Brain pericyte (primary cell): ENCODE results near the gene DNAJC7.
A peak's percentile ranks its signal among the peaks of the same experiment; 100 is the strongest.
"Not testable (repeated sequence)": the region's sequence is repeated elsewhere in the genome, so short reads cannot be mapped to it uniquely, and the experiment has no call there.

ENCODE experiments used
- DNase-seq: peaks from one replicate; pipeline ENCODE4 v3.0.0-alpha.2; 2012; ENCODE audit warnings: low read depth, low spot score

The DNAJC7 gene

DNA sequence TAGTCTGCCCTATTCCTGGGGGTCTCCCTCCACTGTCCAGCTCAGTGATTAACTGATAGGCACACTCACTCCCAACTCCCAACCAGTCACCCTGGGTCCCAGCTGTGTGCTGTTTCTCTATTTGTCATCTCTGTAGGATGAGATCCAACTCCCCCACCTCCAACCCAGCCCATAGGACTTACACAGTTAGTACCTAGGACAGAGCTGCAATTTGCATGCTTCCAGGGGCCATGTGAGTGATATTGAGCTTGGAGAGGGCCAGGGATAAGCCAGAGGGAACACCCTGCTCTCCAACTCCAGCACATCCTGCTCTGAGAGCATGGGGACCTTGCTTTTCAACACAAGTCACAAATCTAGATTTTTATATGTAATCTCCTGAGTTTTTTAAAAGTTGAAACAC lies 24.4 kb upstream of the DNAJC7 start:
- no peak for DNase-seq

GRCh38 chr17:42040818-42041217 lies 23.6 kb upstream of the DNAJC7 start:
- no peak for DNase-seq

DNA sequence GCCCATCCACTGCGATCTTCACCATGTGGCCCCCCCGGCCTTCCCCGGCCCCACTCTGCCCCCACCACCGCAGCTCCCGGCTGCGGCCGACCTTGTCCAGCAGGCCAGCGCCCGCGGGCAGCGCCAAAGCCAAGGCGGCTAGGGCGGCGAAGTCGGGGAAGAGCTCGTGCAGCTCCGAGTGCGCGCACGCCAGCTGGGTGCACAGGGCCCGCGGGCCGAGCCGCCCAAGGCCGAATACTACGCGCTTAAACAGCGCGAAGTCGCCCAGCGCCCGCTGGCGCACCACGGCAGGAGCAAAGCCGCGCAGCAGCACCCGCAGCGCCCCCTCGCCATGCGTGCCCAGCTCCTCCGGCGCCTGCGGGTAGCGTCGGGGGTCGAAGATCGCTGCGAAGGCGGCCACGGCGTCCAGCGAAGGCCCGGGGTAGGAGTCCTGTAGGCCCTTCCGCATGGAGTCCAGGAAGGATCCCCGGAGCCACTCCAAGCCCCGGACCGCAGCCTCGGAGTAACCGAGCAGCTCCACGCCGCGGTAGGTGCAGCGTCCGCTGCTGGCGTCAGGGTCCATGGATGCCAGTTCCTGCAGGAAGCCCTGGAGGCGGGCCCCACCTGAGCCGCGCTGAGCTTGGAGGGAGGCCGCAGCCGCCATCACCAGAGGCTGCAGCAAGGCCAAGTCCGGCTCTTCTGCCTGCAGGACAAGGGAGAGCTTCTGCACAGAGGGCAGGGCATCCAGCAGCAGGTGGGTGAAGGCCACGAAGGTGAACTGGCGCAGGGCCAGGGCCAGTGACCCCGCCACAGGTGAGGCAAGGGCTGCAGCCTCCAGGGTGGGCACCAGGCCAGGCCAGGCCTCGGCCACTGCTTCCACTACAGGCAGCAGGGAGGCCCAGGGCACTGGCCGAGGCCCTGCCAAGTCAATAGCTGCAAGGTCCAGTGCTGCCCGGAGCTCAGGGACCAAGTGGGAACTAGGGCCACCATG lies 22.8 kb upstream of the DNAJC7 start:
- no peak for DNase-seq

GRCh38 chr17:42038221-42038973 lies 21.2 kb upstream of the DNAJC7 start:
- DNase-seq: no peak

GRCh38 chr17:42034059-42034458 lies 16.8 kb upstream of the DNAJC7 start:
- DNase-seq: no peak

GRCh38 chr17:42031584-42031983 lies 14.3 kb upstream of the DNAJC7 start:
- DNase-seq: no peak

GRCh38 chr17:42028791-42029127 lies 11.5 kb upstream of the DNAJC7 start:
- DNase-seq: no peak

GRCh38 chr17:42027961-42028790 lies 10.9 kb upstream of the DNAJC7 start:
- no peak for DNase-seq

DNA sequence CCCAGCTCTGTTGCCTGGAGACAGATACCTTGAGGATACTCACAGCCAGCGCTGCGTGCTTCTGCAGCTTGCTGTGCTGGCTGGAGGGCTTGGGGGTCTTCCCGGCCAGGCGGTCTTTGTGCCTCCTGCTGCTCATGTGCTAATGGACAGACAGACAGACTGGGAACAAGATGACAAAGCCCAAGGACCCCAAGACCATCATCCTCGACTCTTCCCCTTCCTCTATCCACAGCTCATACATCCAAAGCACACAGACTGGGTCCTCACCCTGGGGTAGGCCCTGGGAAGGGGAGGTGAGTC lies 10.3 kb upstream of the DNAJC7 start:
- DNase-seq: no peak

- DNase-seq: no peak
Observed at GRCh38 chr17:42026857-42027589, 9.8 kb upstream of the DNAJC7 start.

DNA sequence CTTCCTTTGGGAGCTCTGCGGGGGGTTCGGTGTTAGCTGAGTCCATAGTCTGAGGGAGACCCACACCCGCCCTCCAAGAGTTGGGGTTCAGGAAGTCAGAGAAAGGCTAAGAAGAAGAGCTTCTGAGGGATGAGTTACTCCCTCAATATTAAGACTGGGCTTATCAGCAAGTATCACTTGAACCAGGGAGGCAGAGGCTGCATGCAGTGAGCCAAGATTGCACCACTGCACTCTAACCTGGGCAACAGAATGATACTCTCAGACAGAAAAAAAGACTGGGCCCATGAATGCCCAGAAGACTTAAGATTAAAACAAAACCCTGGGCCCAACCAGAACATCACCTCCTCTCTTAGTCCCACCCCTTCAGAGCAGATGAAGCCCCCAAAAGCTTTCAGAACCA lies 8.7 kb upstream of the DNAJC7 start:
- no peak for DNase-seq

DNA sequence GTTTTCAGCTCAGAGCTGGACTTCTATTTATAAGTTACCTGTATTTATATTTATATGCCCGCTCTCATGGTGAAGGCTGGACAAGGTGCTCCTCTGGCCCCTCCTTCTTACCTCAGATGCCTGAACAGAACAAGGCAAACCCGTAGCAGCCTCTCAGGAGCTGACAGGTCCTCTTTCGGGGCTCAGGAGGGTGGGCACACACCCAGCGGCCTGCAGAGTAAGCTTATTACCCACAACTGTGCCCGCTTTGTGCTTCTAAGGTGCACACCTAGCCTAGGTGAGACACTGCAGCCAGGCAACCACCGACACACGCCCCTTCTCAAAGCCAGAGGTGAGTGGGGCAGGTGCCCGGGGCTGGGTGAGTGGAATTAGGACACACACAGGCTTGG lies 7.9 kb upstream of the DNAJC7 start:
- no peak for DNase-seq

DNA sequence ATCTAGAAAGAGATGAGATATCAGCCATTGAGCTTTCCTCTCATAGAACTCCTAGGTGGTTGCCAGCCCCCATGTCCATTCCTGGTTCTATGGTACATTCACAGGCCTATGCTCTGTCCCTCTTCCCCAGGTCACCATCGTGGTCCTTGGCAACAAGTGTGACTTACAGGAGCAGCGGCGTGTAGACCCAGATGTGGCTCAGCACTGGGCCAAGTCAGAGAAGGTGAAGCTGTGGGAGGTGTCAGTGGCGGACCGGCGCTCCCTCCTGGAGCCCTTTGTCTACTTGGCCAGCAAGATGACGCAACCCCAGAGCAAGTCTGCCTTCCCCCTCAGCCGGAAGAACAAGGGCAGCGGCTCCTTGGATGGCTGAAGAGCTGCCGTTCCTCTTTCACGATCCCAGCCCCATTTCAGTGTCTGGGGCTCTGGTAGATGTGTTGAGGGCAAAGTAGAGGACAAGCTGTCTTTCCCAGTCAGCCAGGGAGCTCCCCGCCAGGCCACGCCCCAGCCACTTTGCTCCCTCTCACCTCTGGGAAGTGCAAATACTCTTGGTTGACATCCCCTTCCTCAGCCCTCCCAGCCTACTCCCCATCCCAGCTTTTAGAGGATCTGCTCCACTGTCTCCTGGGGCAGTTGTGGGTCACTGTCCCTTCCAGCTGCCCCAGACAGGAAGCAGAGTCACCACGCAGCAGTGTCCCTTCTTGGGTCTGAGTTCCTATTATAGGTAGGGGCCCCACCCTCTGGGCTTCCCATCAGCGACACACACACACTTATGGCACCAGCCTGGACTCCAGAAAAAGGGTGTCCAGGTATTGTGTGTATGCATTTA lies 6.5 kb upstream of the DNAJC7 start:
- DNase-seq: no peak

DNA sequence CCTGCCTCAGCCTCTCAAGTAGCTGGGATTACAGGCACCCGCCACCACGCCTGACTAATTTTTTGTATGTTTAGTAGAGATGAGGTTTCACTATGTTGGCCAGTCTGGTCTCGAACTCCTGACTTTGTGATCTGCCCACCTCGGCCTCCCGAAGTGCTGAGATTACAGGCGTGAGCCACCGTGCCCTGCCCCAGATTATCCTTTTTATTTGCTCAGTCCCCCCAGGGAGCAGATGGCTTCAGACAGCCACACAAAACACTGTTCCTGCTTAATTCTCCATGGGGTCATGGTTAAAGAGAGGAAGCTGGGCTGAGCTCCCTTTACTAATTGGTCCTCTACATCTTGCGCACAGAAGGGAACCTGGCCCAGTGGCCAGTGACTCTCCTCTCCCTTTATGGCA lies 3.6 kb upstream of the DNAJC7 start:
- not testable (repeated sequence) for DNase-seq

GRCh38 chr17:42019509-42020404 lies 2.5 kb upstream of the DNAJC7 start, which contains the start of gene NKIRAS2:
NKIRAS2 (plus strand) TSS chr17:42020090; CDS start chr17:42021578, 1,488 bp downstream.
- peak; percentile 46 for DNase-seq

DNA sequence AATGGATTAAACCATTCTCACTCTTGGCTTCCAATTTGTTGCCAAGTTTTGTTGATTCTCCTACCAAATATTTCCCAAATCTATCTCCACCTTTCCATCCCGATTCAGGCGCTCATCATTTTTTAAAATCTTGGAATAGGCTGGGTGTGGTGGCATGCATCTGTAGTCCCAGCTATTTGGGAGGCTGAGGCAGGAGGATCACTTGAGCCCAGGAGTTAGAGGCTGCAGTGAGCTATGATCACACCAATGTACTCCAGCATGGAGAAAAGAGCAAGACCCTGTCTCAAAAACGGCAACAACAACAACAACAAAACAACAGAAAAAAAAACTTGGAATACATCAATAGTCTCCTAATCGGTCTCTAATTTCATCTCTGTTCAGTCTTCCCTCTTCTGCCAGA lies 1.7 kb upstream of the DNAJC7 start:
- DNase-seq: no peak

DNA sequence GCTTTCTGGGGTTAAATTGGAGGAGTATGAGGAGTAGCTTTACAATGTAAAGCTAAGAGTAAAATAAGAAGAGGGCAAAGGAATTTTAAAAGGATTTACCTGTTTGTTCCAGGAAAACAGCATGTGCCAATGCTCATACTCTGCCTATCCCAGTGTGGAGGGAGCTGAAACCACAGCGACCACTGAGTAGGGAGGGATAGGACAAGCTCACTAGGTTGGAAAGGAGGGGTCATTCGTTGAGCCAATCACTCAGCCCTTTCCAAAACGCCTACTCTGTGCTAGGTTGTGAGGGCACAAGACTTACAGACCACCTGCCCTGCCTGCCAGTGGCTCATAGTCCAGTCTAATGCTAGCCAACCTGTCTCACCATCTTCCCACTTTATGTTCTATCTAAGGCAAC lies 1.1 kb upstream of the DNAJC7 start:
- DNase-seq: no peak

DNA sequence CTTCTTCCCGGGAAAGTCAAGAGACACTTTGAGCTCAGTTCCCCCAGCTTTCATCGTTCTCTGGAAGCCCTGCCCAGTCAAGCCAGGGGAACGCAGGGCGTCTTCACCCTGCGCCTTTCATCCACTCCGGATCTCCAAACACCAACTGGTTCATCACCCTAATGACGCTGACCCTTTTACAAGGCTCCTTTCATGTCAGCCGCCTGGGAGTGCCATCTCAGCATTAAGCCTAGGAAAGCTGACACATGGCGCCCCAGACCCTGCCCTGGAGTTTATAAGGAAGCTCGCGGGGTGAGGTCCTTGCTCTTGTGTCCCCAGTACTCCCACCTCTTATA lies 594 bp upstream of the DNAJC7 start:
- DNase-seq: no peak

DNA sequence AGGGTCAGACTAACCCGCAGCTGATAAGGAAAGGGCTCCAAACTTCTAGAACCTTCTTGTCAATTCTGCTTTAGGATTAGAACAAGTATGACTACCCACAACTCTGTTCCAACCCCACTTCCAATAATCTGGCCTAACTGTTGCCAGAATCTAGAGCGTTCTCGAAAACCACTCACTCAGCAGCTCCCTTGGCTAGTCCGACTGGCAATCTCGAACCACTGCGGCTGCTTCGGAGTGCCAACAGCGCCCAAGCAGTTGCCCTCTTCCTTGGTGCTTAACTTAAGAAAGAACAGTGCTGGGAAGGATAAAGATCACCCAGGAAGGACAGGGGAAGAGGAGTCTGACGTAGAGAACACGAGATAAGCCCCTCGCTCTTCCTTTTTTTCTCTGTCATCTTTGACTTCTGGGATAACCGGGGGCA lies 818 bp downstream of the DNAJC7 start:
- no peak for DNase-seq

GRCh38 chr17:42013740-42014139 lies 3.5 kb downstream of the DNAJC7 start:
- DNase-seq: not testable (repeated sequence)
